GM12873 (cell line): ENCODE results near the gene CD300C.

Experiments used
- CTCF ChIP-seq: IDR thresholded peaks from 2 replicates; pipeline ENCODE4 v1.5.1; 2012; ENCODE audit warnings: low read depth, mild to moderate bottlenecking, moderate library complexity, low read length, control low read depth; ENCODE audit not compliant: insufficient read depth; ENCODE audit errors: missing control alignments

Gene CD300C

GRCh38 chr17:74568106-74568873, 22.4 kb upstream of the CD300C start:
- no peak for TF ChIP-seq CTCF

GRCh38 chr17:74567397-74567796, 21.5 kb upstream of the CD300C start, which contains the start of gene CD300H:
Gene CD300H (minus strand): TSS chr17:74567509.
- TF ChIP-seq CTCF: no peak

- peak; percentile 90 for TF ChIP-seq CTCF
These were observed 20.3 kb upstream of the CD300C start for GRCh38 chr17:74566132-74566753.

GRCh38 chr17:74565126-74565525, 19.2 kb upstream of the CD300C start:
- TF ChIP-seq CTCF: no peak

GRCh38 chr17:74563358-74563757, 17.4 kb upstream of the CD300C start:
- TF ChIP-seq CTCF: no peak

GRCh38 chr17:74561586-74561985, 15.7 kb upstream of the CD300C start:
- no peak for TF ChIP-seq CTCF

- TF ChIP-seq CTCF: no peak
These were observed 13.1 kb upstream of the CD300C start for GRCh38 chr17:74558882-74559519.
